GM19452 (cell line): Measurements from ENCODE around the gene TMEM37.

Experiments used
- ATAC-seq: cut with Tn5 transposase; IDR thresholded peaks from one replicate; pipeline ENCODE4 v1.9.1; 2021; ENCODE audit not compliant: unreplicated experiment

TMEM37 gene

DNA sequence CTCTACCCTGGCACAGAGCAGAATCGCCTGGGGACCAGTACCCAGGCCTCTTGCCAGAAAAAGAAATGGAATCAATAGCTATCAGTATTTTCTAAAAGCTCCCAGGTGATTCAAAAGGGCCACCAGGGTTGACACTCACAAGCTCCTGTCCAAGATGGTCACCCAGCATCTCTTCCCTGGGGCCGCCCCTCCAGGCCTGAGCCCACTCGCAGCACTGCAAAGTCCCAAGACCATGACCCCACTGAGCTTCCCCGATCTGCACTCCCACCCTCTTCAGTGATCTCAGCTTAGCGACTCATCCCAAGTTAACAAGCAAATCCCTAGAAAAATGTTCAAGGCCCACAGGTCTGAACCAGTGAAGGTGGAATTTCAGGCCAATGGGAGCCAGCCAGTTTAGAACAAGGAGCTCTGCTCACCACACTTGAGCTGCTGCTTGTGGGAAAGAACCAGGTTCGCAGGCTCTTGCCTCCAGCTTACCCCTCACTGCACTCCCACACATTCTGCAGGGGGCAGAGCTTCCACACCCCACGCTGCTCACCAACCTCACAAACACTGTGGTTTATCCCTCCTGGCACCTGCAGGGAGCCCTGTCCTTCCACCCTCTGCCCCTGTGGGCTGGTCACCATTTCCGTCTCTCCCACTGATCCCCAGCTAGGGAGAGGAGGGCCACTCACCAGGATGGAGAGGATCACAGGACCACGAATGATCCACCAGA lies 19.8 kb downstream of the TMEM37 start:
- no peak for ATAC-seq

- no peak for ATAC-seq
Measured at GRCh38 chr2:119453972-119454593, 22.4 kb downstream of the TMEM37 start.

- ATAC-seq, result no peak
Measured at GRCh38 chr2:119455066-119455718, 23.5 kb downstream of the TMEM37 start.

DNA sequence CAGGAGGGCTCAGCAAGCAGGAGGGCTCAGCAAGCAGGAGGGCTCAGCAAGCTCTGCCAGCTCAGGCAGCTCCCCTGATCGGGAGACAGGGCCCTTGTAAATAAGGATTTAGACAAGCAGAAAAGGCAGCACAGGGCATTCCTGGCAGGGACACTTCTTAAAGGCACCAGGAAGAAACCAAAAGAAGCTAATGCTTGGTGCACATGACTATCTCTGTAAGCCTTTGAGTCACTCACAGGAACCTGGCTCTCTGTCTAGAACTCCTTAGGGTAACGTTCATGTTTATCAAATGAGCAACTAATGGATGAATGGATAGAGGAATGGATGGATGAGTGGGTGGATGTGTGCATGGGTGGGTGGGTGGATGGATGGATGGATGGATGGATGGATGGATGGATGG lies 28.4 kb downstream of the TMEM37 start:
- no peak for ATAC-seq

GRCh38 chr2:119461811-119462210 lies 30.2 kb downstream of the TMEM37 start:
- no peak for ATAC-seq

GRCh38 chr2:119462574-119462973 lies 30.9 kb downstream of the TMEM37 start:
- ATAC-seq, result no peak

GRCh38 chr2:119463136-119463535 lies 31.5 kb downstream of the TMEM37 start:
- ATAC-seq, result no peak

DNA sequence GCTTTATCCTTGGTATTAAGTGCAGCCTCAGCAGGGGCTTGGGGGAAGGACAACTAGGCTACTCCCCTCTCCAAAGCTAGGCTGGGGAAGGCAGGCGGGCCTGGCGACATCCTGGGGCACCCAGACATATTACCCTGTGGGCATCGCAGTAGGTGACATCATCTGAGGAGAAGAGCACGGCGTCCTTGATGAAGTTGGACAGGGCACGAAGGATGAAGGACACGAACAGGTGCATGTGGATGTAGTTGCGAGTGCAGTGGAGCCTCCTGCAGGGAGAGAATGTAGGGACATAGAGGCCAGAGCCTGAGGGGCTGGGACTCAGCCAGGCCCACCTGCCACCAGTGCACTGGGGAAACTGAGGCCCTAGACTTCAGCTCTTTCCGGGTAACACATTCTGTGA lies 32.3 kb downstream of the TMEM37 start:
- no peak for ATAC-seq

DNA sequence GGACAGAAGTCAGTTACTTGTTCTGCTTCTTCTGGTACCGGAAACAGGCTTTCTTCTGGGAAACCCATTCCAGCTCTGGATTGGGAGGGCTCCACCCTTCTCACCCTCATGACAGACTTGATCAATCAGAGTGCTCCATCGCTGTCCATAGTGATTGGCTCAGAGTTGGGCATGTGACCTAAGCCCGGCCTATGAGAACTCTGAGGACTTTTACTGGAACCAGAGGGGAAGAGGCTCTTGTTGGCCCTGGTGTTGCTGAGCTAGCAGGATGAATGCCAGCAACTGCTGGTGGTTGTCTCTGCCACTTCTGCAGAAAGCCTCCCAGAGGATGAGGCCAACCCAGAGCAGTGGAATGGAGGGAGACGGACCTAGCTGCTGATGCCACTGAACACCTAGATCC lies 33.3 kb downstream of the TMEM37 start:
- no peak for ATAC-seq

DNA sequence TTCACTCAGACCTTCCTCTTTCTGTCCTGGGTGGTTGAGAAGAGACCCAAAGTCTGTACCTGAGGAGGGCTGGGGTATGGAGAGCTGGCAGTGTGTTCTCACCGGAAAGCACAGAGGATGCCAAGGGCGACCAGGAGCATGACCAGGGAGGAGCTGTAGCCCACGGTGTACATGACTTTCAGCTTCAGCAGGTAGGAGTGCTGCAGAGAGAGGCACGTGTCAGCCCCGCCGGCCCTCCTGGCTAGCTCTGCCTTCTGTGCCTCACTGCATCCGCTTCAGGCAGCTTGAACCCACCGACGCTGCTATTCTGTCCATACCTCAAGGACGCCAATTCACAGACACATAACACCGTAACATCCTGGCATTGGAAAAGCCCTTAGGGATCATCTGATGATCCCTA lies 34.0 kb downstream of the TMEM37 start:
- ATAC-seq, result no peak

GRCh38 chr2:119466373-119466772 lies 34.7 kb downstream of the TMEM37 start:
- no peak for ATAC-seq

DNA sequence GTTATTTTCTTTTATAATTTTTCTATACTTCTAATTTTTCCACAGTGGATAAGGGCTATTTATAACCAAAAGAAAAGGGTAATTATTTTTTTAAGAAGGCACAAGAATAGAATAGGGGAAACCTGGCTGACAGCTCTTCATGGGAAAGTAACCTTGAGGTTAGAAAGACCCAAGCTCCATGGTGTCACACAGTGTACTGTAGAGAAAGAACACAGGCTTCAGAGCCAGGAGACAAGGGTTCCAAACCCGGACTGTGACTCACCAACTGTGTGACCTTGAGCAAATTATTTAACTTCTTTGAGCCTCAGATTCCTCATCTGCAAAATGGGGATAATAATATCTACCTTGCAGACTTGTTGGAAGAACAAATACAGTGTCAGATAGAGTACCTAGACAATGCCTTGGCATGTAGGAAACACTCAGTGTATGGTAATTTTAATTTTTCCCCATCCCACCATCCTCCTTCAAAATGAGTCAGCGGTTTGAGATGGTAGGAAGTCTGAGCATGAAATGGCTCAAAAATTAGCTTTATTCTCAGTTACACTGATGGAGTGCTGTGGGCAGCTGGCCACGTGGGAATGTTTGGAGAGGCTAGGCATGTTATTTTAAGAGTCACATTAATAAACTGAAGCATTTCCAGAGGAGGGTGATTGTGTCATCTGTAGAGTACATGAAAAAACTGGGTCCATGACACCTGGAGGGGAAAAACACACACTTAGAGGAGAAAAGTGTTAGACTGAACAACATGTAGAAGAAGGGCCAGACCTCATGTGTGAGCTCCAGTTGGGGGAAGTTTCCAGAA lies 36.7 kb downstream of the TMEM37 start:
- no peak for ATAC-seq

- no peak for ATAC-seq
Measured at GRCh38 chr2:119469131-119469530, 37.5 kb downstream of the TMEM37 start.

DNA sequence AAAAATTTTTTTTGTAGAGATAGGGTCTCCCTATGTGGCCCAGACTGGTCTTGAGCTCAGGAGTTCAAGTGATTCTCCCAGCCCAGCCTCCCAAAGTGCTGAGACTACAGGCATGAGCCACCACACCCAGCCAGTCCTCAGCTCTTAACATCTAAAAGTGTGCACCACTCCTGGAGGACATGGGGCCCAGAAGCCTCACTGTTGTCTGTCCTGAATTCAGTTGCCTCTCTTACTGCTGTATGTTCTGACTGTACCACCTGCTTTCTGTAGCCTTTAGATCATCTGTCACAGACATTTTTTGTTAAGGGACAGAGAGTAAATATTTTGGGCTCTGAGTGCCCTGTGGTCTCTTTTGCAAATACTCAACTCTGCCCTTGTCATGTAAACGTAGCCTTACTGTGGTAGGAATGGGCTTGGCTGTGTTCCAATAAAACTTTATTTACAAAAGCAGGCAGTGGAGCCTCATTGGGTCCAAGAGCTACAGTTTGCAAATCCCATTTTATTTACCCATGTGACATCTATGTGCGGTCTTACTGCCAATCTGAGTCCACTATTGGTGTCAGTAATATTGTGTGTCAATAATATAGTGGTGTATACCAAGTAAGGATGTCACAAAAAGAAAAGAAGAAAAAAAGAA lies 38.1 kb downstream of the TMEM37 start:
- no peak for ATAC-seq

- ATAC-seq, result no peak
Measured at GRCh38 chr2:119472749-119473148, 41.1 kb downstream of the TMEM37 start.

DNA sequence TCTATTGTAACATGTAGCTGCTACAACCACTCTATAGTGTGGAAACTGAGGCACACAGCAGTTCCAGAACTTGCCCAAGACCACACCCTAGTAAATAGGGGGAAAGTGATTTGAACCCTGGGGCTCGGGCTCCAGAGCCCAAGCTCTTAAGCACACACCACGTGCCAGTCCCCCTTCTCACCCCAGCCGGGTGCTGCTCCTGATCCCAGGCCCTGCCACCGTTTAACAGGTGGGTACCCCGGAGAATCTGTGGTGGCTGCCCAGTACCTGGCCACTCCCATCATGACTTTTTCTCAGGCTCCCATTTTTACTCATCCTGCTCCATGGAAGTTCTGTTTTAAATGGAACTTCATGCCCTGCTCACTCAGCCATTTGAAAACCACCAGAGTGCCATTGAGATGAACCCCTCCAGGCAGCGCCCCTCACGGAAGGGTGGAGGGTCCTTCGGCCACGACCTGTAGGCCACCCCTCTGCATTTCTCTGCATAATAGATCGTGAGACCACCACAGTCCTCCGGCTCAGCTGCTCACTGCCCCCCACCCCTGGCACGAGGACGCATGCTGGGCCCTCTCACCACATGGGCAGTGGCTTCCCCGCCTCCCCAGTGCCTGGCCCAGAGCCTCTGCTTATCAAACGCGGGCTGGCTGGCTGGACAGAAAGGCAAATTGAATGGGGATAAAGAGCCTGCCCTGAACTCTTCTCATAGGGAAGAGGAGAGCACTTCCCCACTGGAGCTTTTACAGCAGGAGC lies 42.1 kb downstream of the TMEM37 start:
- ATAC-seq, result no peak

- no peak for ATAC-seq
Measured at GRCh38 chr2:119474371-119475224, 42.9 kb downstream of the TMEM37 start.

DNA sequence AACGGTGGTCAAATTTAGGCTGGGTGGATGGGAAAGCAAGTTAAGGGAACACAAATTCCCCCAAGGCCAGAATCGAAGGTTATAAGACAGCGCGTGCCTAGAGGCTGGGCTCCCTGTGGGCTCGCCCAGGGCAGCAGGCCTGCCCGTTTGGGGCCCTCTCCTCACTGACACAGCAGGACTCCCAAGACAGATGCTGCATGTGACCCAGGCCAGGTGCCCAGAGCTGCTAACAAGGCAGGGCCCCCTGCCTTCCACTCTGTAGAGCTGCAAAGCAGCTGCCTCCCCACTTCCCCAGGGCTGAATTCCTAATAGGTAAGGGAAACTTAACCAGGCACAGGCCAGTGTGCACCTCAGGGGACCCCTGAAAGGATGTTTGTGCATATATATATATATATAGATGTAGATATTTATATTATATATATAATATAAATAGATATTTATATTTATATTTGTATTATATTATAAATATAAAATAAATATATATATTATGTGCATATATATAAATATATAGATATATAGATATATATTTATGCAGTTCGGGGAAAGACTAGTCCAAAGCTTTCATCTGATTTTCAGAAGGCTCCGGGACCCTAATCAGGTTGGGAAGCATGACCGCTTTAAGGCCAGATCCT lies 43.7 kb downstream of the TMEM37 start:
- no peak for ATAC-seq

GRCh38 chr2:119475857-119476244 lies 44.2 kb downstream of the TMEM37 start:
- no peak for ATAC-seq
